Fibroblast of skin of abdomen (primary cell): ENCODE results near the gene CPEB2.

Source experiments
- DNase-seq: peaks from one replicate; pipeline ENCODE4 v3.0.0-alpha.2; 2013

CPEB2 gene

DNA sequence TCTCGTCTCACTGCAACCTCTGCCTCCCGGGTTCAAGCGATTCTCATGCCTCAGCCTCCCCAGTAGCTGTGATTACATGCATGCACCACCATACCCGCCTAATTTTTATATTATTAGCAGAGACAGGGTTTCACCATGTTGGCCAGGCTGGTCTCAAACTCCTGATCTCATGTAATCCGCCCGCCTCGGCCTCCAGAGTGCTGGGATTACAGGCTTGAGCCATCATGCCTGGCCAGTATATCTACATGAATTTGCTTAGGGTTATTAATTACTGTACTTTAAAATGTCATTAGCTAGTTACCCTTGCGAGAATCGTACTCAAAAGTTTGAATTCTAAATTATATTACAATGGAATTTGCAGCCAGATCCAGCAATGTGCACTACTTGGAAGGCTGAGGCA is 8.9 kb downstream of the CPEB2 start:
- DNase-seq = no peak

DNA sequence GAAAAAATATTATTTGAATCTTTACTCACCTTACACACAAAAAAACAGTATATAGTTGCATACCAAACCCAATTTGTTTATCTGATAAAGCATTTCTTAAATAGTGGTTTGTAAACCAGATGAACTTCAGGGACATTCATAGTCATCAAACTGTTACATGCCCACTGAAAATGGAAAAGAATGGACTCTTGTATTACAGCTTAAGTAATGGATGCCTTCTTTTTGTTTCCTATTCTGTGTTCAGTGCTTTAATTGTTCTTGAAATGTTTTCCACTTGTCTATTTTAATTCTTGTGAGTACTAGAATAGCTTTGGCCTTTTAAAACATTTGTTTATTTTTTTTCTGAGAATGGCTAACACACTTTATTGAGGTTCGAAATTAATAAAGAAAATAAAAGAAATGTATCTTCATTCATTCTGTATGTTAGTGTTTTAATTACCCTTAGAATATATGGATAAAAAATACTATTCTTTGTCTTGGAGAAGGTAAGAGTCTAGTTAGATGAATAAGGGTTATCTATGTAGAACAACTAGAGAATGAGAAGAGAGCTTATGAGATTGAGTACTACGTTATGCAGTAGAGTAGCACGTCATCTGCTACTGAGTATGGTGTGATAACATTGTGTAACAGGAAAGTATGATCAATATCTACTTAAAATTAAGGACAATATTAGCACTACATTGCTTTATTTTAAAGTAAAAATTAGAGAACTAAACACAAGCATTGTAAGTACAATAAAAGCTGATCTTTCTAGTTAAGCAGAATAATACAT is 9.9 kb downstream of the CPEB2 start:
- DNase-seq = no peak

DNA sequence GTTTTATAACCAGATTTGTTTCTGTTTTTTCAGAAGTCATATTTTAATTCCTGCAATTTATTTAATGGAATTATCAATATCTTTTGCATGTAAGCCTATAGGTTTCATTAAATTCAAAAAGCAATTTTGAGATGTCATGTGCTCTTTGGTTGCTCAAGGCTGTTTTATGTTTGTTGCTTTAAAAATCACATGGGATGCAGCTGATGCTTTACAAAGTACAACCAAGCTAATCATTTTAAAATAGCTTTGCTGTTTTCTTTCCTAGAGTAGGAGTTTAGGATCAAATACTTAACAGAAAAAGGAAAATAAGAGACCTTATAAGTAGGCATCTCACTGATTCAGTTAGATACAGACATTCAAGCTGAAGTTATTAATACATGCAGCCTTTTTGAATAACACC is 11.3 kb downstream of the CPEB2 start:
- no peak for DNase-seq

DNA sequence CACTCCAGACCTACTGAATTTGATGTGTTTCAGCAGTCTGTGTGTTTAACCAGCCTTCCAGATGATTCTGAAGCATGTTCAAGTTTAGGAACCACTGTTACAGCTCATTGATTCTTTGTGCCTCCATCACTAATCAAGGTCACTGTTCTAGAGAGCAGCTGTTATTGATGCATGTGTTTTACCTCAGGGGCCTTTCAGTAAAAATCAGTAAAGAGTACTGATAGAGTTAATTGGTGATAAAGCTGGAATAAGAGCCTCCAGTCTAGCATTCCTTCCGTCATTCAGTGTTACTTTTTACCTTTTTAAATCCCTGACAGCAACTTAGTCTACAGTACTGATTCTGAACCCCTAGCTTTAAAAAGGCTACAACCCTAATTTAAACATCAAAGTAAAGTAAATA is 12.9 kb downstream of the CPEB2 start:
- DNase-seq = no peak

DNA sequence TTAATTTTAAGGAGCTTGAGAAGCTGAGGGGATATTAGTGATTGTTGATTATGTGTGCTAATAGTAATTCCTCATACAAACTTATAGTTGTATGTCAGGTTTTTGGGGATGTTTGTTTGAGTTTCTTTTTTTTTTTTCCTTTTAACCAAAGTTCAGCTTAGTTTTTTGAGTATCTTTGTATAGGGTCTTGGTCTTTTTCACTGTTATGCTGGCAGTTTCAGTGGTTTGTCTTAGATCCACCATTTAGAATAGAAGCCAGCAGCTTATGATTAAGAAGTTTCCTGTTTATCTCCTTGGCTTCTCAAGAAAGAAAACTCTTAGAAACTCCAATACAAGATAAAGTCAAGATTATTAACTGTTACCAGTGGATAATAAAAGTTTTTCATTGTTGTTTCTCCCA is 16.1 kb downstream of the CPEB2 start:
- DNase-seq = no peak

DNA sequence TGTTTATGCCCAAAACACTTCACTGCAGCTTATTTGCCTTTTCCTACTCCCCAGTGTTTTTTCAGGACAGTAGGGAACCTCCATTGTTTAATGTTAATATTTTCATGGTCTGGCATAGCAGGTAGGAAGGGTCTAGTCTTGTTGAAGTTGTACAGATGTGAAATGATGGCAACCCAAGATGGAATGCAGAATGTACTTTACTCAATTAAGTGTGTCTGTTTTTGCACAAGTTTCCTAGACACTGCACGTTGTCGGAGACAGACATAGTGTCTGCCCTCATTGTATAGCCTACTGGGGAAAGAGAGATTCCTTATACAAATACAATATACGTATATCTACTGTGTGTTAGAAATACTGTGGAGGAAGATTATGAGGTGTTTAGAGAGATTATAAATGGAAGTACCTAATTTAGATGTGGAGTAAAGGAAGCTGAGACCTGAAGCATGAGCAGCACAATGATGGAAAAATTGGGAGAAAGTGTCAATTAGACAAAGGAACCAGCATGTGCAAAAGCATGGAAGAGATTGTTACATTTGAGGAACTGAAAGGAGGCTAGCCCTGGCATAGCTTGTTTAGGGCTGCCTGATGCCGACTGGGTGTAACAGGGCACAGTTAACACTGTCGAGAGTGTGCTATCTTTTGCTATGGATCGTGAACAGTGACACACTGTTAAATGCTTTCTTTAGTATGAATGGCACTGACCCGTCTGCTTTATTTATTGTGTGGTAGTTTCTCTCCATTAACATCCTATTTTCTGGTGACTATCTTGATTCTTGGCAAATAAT is 18.4 kb downstream of the CPEB2 start:
- DNase-seq = no peak

DNA sequence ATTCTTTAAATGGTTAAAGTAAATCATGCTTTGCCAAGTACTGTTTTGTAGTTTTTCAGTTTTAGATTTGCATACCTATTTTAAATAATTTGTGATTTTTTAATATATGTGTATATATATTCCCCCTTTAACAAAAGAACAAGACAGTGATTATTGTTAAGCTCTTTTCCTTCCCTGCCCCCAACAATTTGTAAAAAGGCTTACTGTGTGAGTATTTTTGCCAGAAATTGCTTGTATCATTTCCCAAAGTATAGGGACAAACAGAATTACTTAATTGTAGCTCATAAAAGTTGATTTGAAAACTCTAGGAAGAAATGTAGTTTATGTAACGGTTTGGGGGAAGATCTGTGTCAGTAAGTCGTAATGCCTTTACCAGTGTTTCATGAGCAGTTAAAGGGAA is 19.0 kb downstream of the CPEB2 start:
- no peak for DNase-seq

DNA sequence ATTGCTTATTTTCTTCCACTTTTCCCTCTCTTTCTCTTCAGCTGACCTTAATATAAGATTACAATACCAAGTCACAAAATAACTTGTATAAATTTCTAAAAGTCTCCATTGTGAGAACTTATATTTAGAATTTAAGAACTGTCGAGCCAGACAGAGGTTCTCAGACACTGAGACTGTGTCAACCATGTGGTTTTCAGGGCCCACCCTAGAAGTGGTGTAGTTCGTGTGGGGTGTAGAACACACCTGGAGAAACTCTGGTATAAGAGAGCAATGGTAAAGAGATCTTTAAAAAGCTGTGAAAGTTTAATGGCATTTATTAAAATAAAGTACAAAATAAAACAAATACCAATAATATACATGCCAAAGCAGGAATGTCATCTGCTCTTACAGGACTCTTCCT is 19.7 kb downstream of the CPEB2 start:
- DNase-seq = no peak

DNA sequence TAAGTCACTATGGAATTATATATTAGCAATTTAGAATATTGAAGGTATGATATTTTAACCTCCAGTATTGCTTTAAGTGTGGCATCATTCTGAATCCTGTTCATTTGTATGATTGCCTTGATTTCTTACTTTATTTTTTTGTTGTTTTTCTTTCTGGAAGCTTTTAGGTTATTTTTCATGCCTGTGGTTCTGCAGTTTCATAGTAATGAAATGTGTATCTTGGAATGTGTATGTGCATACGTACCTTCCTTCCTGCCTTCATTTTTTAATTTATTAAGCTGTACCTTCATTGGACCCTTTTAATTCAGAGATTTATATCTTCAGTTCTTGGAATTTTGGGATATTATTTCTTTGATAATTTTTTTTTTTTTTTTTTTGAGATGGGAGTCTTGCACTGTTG is 22.1 kb downstream of the CPEB2 start:
- peak; percentile 43 for DNase-seq

DNA sequence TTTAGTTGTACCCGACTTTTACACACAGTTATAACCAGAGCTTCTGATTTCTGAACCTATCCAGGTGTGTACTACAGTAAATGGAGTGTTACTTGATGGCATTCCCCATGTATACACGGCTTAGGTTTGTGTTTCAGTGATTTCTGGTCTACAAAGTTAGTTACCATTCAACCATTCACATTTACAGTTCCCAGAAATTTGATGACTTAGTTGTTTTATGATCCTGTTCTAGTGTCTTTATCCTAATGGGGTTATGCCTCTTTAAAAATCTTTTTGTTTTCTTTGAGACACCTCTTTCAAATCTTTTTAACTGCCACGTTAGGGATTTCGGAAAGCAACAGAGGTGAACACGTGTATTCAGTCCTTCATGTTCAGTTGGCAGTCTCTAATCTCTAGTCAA is 23.4 kb downstream of the CPEB2 start:
- no peak for DNase-seq

DNA sequence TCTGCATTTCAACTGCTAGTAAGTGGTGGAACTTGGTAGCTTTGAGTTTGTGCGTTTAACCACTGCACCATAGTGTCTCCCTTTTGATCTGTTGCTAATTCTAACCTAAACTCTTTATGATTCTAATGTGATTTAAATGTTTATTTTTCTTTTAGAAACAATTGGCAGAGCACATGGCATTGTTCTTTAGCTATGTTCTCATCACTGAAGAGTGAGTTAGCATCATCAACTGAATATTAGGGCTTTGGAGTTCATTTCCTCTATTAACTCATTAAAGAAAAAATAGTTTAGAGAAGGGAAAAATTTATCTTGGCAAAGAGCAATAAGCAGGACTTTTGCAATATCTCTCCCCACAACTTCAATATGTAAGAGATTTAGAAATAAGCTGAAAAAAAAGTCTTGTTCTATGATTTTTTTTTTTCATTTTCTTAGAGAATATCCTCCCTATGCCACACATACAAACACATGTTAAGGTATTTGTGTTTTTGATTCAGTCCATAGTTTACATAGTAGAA is 25.7 kb downstream of the CPEB2 start:
- DNase-seq = no peak

DNA sequence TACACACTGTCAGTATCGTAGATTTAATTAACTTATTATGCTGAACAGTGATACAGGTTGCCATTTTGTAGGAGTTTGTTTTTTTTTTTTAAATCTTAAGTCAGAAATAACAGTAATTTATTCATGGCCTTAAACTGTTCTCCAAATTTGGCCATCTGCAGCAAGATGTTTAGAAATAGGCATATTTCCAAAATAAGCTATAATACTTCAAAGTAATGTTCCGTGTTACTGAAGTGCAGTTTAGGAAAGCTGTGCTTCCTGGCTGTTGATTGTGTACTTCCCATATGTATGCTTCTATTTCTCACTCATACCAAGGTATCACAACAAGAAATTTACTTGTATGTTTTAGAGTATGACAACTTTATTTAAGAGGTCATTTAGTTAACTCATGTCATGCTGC is 28.9 kb downstream of the CPEB2 start:
- DNase-seq = no peak

DNA sequence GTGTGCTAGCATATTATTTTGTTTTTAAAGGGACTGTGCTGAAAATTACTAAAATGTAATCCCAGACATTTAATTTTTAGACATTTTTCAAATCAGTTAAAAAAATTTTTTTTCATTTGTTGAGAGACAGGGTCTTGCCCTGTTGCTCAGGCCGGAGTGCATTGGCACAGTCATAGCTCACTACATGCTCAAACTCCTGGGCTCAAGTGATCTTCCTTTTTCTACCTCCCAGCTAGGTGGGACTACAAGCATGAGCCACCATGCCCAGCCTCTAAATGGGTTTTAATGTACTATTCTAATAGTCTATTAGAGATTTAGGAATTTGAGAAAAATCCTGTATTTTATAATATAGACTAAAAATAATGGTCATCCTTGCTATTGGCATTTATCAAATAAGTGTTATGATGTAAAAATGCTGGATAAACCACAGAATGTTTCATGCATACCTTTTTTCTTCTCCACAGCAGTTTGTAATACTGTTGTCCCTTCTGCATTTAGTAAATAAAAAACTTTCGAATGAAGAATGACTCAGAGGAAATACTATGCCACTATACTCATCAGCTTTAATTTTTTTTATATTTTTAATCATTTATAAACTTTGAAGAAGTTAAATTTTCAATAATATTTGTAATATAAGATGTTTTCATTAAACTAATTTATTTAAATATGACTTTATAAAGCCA is 29.9 kb downstream of the CPEB2 start:
- peak; percentile 48 for DNase-seq

DNA sequence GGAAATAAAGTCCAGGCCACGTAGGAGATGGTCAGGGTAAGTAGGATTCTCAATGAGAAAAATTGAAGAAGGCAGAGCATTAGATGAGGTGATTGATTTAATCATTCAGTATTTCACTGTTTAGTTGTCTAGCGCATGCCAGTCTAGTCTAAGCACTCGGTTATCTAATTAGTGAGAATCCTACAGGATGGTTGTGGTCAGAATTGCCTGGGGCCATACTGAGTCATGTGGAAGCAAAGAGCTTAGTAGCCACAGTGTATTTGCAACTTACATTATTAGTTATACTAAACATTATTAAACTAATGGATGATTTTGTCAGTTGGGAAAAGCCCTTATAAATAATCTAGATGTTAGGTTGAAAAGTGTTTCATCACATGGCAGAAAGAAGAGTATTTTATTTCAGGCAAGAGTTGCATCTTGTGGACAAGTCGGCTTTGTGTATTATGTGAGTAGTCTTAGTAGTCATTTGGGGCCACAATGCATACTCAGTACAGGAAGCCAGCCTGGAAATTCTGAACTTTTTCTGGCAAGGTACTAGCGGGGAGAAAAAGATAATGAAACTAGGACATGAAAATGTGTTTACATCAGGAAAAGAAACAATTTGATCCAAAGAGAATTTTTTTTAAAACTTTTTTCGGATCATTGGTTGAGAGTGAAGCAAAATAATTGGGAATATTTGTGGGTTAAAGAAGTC is 31.9 kb downstream of the CPEB2 start:
- peak; percentile 22 for DNase-seq

DNA sequence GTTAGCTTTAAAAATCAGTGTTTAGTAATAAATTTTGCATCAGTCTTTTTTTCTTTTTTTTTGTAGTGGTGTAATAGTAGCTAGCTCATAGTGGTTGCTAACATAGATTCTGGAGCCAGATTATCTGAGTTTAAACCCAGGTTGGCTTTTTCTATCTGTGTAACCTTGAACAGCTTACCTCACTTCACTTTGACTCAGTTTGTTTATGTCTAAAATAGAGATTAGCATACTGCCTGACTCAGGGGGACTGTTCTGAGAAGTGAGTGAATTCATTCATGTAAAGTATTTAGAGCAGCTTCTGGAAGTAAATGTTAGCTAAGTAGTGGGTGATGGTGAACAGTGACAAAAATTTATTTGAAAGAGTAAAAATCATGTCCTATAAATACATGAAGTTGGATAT is 32.9 kb downstream of the CPEB2 start:
- DNase-seq = no peak

DNA sequence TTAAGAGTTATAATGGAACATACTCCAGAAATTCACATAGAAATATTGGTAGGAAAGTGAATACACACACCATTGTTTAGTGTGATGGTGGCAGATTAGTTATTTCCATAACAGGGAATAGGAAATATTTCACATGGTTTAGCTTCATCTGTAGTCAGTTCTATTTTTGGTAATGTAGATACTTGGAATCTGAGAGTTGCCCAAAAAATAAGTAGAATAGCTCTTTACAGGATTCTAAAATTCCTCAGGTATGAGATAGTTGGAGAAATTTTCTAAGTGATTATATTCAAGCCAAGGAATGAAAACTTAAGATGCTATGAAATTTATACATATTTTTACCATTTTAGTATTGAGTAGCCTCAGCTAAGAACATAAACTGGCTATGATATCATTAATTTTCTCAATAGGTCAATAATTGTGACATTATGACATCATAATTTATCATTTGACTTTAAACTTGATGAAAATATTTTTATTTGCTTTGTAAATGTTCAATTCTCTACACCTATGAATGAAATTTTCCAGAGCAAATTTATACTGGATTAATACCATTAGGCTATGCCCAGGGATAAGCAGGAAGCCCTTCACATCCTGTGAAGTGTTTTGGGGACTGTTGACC is 35.8 kb downstream of the CPEB2 start:
- DNase-seq = peak; percentile 48

DNA sequence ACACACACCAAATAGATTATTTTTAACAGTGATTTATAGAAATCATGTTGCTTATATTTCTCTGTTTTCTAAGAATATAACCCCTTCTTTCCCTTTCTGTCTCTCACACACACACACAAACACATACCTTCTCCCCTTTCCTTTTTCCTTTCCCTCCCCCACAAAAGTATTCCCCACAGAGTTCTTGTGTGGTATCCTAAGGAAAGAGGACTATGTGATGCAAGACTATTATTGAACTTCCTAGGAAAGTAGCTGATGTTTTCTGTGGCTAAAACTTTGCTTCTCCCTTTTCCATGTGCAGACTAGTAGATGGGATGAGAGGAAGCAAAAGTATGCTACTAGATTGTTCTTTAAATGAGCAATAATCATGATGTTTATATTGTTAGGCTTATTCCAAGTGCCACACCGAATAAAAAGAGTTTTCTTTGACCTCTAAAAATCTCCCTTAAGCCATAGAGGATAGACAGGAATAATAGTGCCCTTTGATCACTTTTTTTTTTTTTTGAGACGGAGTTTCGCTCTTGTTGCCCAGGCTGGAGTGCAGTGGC is 38.7 kb downstream of the CPEB2 start:
- DNase-seq = peak; percentile 44

DNA sequence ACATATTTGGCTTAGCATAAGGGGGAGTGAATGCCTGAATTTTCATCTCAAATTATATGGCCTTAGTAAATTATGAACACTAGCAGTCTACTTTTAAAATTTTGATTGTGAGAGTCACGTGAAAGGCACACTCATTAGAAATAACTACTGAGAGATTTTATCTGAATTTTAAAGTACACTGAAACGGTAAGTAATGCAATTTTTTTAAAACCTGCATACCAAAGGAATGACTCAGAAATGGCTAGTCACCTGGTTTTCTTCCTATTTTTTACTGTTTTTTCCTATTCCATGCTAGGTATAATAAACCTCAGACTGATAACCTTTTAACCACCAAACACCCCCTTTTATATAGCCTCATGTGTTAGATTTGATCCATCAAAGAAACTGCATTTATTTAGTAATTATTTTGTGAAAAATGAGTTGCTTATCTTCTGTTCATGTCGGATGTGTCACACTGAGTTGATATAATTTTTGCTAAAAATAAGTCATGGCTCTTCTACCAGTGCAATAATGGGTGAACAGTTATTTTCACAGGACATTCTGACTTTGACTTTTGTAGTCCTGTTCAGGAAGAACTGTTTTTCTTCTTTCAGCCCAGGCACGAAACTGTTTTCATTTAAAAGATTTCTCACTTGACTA is 40.4 kb downstream of the CPEB2 start:
- DNase-seq = peak; percentile 6

DNA sequence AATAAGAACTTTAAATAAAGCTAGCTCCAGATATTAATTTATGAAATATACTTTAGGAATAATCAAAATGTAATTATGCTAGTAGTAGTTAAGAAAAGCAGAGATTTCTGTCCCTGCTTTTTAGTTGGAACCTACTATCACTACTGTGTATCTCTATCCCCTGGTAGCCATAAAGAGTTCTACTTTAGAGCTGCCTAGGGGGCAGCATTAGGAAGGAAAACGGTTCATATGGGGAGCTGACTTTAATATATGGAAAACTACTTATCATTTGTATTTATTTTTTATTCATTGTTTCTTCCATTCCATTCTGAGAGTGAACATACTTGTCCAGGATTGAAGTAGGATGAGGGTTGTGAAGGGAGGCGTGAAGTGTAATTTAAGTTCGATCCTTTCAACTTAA is 40.9 kb downstream of the CPEB2 start:
- DNase-seq = no peak

DNA sequence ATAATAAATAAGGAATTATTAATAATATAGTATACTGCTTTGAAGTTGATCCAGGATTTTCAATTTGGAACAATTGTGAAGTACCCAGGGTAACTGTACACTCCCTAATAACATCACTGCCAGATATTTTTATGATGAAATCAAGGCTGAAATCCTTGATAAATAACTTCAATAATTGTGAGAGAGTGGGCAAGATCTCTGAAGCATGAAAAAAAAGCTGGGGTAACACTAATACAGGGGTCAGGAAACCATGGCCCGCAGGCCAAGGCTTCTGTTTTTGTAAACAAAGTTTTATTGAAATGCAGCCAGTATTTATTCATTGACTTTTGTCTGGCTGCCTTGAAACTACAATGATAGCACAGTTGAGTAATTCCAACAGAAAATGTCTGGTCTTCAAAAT is 41.6 kb downstream of the CPEB2 start:
- no peak for DNase-seq

DNA sequence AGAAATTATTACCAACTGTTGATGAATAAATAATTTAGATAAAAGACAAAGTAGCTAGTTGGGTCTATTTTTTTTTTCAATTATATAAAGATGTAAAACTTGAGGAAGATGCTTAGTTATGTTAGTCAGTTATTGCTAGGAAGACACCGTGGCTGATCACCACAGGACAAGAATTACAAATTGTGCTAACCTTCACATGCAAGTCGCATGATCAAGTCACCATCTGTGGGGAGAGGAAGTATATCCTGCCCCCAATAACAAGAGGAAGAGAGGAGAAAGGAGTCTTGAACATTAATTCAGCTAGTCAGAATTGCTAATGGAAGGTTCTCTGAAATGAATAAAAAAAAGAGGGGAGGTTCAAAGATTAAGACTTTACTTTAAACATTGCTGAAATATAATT is 52.3 kb downstream of the CPEB2 start:
- no peak for DNase-seq

DNA sequence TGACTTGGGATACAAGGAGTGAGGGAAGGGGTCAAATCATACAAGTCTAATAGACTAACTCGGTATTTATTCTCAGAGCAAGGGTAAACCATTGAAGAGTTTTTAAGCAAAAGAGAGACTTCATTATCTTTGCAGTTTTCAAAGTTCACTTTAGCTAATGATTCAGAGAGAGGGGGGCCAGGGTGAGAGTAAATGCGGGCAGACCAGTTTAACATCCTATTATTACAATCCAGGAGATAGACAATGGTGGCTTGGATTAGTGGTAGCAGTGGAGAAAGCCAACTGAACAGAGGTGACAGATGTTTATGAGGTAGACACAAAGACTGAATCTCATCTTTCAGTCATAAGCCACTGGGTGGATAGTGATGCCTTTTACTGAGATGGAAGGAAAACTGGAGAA is 57.9 kb downstream of the CPEB2 start:
- DNase-seq = no peak
